Cardiac muscle cell (in vitro differentiated cells and primary cell): Measurements from ENCODE around the gene RANBP1. TPM values are rescaled to one million over a fixed set of nuclear protein-coding genes. Genes with fewer than 3 reads are reported as not detected.

Source experiments
- DNase-seq, 2 donors: peaks; one replicate each; pipeline versions ENCODE4 v3.0.0 to v3.0.0-alpha.2; 2010 to 2017; ENCODE audit warnings: low read depth in 1 of 2, low spot score in 1 of 2
- H3K27ac ChIP-seq: fragments of 200-600 bp; sonication (generic); 2 replicates; pipeline ENCODE4 v1.5.1; 2016
- H3K27me3 ChIP-seq: fragments of 200-600 bp; sonication (generic); 2 replicates; pipeline ENCODE4 v1.6.0; 2016; ENCODE audit warnings: control low read depth
- H3K36me3 ChIP-seq: fragments of 200-600 bp; sonication (generic); 2 replicates; pipeline ENCODE4 v1.5.1; 2016; ENCODE audit warnings: control low read depth
- H3K4me1 ChIP-seq: fragments of 200-600 bp; sonication (generic); 2 replicates; pipeline ENCODE4 v1.8.1; 2017; ENCODE audit warnings: low read depth, mild to moderate bottlenecking, mixed run types
- H3K4me3 ChIP-seq: fragments of 200-600 bp; sonication (generic); 2 replicates; pipeline ENCODE4 v1.5.1; 2016; ENCODE audit warnings: mild to moderate bottlenecking
- H3K9me3 ChIP-seq: fragments of 200-600 bp; sonication (generic); 2 replicates; pipeline ENCODE4 v1.5.1; 2017; ENCODE audit warnings: low read depth, mild to moderate bottlenecking, control low read depth
- polyA plus RNA-seq: library from polyadenylated mRNA; unstranded; fragments of >200 nt; fragmentation: Nextera tagmentation; extraction: Ambion mirVana; gene quantifications from 2 replicates; pipeline ENCODE4 v1.2.1, GENCODE V29; 2016
- total RNA-seq: library from RNA; depleted of rRNA; stranded (reverse); fragments of >200 nt; gene quantifications from 2 replicates; pipeline ENCODE4 v1.2.3, GENCODE V29; 2016
- TF ChIP-seq, protein P1 (sequence below): IDR thresholded peaks from 2 replicates; pipeline ENCODE4 v1.5.1; 2012; ENCODE audit warnings: low read depth, mild to moderate bottlenecking, low read length

Gene RANBP1
- total and polyA plus RNA-seq, 2 experiments from 2014 or later: 252 to 271 TPM

DNA sequence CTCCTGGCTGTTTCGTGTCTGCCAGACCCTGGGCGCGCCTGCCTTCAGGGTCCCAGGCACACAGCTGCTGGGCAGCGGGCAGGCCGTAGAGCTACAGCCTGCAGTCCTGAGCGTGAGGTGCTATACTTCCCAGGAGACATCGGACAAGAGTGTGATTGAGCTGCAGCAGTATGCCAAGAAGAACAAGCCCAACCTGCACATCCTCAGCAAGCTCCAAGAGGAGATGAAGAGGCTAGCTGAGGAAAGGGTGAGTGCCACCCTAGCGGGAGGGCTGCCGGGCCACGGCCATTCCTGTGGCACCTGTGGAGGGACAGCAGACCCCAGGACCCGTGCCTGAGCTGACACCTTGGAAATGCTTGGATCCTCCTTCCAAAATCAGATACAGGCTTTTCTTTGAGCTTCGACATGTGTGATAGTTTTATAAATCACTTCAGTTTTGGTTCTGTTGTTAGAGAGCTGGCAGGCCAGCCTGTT lies 7.1 kb upstream of the RANBP1 start:
- Histone ChIP-seq H3K4me1 (no peaks in the 10 kb centered on the region), H3K36me3 (peaks cover 38% of the 10 kb centered on the region)

DNA sequence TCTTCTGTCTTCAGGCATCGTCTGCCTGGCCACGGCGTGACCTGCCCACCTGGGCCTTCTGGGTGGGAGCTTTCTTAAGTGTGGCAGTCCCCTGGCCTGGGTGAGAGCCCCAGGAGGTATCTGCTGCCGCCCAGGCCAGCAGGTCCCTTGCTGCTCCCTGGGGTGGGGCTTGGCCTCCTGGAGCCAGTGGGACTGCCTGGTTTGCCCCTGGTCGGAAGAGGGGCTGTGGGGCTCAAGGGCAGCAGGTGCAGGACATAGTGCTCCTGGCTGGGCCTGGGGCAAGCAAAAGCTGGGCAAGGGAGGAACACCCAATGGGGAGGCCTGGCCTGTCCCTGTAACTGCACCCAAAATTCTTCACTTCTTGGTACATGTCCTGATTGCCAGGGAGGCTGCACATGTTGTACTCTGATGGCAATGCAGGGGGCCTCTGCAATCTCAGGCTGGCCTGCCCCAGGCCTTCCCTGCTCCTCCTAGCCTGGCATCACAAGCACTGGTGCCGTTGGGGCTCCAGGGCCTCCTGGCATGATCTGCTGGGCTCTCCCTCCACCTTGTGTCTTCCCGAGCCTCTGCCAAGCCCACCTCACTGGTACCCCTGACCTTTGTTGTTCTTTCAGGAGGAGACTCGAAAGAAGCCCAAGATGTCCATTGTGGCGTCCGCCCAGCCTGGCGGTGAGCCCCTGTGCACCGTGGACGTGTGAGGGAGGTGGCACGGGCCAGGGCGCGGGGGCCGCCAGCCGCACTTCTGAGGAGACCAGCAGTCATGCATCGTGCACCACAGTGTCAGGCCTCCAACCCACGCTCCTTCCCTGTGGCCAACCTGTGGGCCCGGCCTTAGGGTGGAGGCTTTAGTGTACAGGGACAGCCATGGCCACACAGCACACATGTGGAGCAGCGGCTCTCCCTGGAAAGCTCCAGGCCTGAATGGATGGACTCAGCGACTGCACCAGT lies 6.2 kb upstream of the RANBP1 start:
- DNase-seq: no peak
- Histone ChIP-seq H3K4me3 (no peak overlapping the region), H3K4me1 (no peaks in the 10 kb centered on the region), H3K9me3 (no peaks in the 10 kb centered on the region), H3K27ac (peak overlapping the region; percentile 78), H3K36me3 (peaks cover 38% of the 10 kb centered on the region), H3K27me3 (no peaks in the 10 kb centered on the region)
- TF ChIP-seq, protein P1, sequence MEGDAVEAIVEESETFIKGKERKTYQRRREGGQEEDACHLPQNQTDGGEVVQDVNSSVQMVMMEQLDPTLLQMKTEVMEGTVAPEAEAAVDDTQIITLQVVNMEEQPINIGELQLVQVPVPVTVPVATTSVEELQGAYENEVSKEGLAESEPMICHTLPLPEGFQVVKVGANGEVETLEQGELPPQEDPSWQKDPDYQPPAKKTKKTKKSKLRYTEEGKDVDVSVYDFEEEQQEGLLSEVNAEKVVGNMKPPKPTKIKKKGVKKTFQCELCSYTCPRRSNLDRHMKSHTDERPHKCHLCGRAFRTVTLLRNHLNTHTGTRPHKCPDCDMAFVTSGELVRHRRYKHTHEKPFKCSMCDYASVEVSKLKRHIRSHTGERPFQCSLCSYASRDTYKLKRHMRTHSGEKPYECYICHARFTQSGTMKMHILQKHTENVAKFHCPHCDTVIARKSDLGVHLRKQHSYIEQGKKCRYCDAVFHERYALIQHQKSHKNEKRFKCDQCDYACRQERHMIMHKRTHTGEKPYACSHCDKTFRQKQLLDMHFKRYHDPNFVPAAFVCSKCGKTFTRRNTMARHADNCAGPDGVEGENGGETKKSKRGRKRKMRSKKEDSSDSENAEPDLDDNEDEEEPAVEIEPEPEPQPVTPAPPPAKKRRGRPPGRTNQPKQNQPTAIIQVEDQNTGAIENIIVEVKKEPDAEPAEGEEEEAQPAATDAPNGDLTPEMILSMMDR: no peak

More for the DNA sequence above, 7.1 kb upstream of the RANBP1 start:
- no peak for DNase-seq
- Histone ChIP-seq H3K27me3 (no peaks in the 10 kb centered on the region), H3K9me3 (no peaks in the 10 kb centered on the region), H3K27ac (no peak overlapping the region), H3K4me3 (no peak overlapping the region)
- TF ChIP-seq, protein P1: no peak

DNA sequence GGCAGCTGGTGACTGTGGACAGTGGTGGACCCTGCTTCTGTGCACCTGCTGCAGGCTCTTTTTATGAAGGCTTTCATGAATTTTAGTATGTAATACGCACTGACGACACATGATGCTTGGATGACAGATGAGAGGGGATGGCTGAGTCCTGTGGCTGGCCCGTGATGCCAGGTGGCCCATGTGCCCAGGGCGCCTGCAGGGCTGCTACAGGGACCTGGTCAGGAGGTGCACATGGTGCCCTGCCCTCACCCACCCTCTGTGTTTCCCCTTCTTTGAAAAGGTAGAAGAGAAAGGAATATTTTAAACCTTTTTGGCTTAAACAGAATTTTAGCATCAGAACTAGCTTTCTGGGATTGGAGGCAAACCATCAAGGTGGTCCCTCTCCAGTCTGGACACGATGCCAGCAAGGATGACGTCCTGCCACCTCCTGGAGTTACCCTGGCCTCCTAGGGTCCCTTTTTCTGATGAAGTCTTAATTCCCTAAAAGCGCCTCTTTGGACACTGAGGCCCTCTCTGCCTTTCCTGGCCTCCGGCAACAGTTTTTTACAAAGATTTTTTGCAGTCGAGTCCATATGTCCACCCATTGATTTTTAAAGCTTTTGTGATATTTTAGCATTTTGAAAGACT lies 5.4 kb upstream of the RANBP1 start:
- Histone ChIP-seq H3K9me3 (no peaks in the 10 kb centered on the region), H3K36me3 (peaks cover 36% of the 10 kb centered on the region), H3K27me3 (no peaks in the 10 kb centered on the region), H3K4me3 (no peak overlapping the region), H3K27ac (peak overlapping the region; percentile 78), H3K4me1 (no peaks in the 10 kb centered on the region)
- TF ChIP-seq, protein P1: no peak
- DNase-seq: no peak

DNA sequence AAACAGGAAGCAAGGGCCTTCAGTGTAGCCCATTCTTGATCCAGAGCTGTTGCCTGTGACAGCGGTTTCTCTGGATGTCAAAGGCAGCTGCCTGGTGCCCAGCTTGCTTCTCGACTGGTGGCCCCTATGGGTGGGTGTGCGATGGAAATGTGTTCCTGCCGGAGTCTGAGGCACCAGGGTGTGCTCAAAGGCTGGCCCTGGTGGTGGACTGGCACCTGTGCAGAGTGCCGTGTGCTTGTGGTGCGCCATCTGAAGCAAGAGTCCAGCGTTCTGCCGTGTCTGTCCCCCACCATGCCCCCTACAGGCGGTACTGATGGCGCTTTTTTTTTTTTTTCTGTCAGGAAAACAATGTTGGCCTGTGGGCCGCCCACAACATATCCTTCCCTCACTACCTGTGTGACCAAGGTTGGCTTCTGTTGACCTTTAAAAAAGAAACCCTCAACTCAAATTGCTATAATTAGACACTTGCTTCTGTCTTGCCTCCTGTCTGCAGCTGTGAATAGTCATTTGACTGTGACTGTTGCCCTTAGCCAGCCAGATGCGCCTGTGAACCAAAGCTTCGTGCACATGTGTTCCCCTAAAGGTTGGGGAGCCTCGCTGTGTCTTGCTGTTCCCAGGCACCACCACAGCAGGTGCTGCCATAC lies 4.7 kb upstream of the RANBP1 start:
- H3K27ac ChIP-seq: peak overlapping the region; percentile 78
- H3K4me1 ChIP-seq: peaks cover 2% of the 10 kb centered on the region
- H3K27me3 ChIP-seq: no peaks in the 10 kb centered on the region
- TF ChIP-seq, protein P1: peak; percentile 38
- peaks cover 31% of the 10 kb centered on the region for H3K36me3 ChIP-seq
- peak; percentile 21 to 37 for DNase-seq
- H3K4me3 ChIP-seq: no peak overlapping the region
- no peaks in the 10 kb centered on the region for H3K9me3 ChIP-seq
